K562 treated with DMSO at 1 percent for 48 hours (cell line): ENCODE results near the gene FKBP8. TPM values are rescaled to one million over a fixed set of nuclear protein-coding genes. Genes with fewer than 3 reads are reported as not detected.

Experiments used
- total RNA-seq: library from RNA; unstranded; fragments of 300-600 nt; gene quantifications from 2 replicates; pipeline ENCODE4 v1.2.3, GENCODE V29; 2022; ENCODE audit warnings: low replicate concordance; ENCODE audit errors: extremely low read depth

The FKBP8 gene
- 467 TPM in 1 of 2 replicates, not detected in the other for total RNA-seq

GRCh38 chr19:18542941-18543813, at the start of gene FKBP8:
FKBP8 (minus strand) TSS chr19:18543573; CDS start chr19:18541970, 1,603 bp downstream.

GRCh38 chr19:18588611-18589379, 45.4 kb upstream of the FKBP8 start, which contains the start of gene REX1BD:
REX1BD (plus strand) TSS chr19:18588798; CDS start chr19:18588802, 4 bp downstream.

GRCh38 chr19:18571564-18572344, 28.4 kb upstream of the FKBP8 start, which contains the start of gene UBA52:
UBA52 (plus strand) TSS chr19:18571857; CDS start chr19:18573301, 1,444 bp downstream.

GRCh38 chr19:18557411-18558201, 14.2 kb upstream of the FKBP8 start, which contains the start of gene KXD1:
KXD1 (plus strand) TSS chr19:18557870; CDS start chr19:18562057, 4,187 bp downstream.

GRCh38 chr19:18521692-18522123, 21.7 kb downstream of the FKBP8 start, which contains the start of gene ELL:
ELL (minus strand) TSS chr19:18522070; CDS start chr19:18522055, 15 bp downstream.

Other genes starting within 250 kb of the FKBP8 start
- not detected in 2 replicates for gene LSM4, start 220.5 kb downstream of the FKBP8 start, total RNA-seq
- gene PGPEP1, start 203.0 kb downstream of the FKBP8 start, total RNA-seq, result not detected in 2 replicates
- gene GDF15, start 157.4 kb downstream of the FKBP8 start, total RNA-seq, result 390 TPM in 1 of 2 replicates, not detected in the other
- gene LRRC25, start 146.0 kb downstream of the FKBP8 start, total RNA-seq, result not detected in 2 replicates
- gene SSBP4, start 124.2 kb downstream of the FKBP8 start, total RNA-seq, result not detected in 2 replicates
- gene ISYNA1, start 105.4 kb downstream of the FKBP8 start, total RNA-seq, result 948 TPM in 1 of 2 replicates, not detected in the other
- not detected in 2 replicates for gene ELL, start 21.5 kb downstream of the FKBP8 start, total RNA-seq
- gene KXD1, start 14.3 kb upstream of the FKBP8 start, total RNA-seq, result not detected in 2 replicates
- gene UBA52, start 28.3 kb upstream of the FKBP8 start, total RNA-seq, result 452 TPM in 1 of 2 replicates, not detected in the other
- gene REX1BD, start 45.2 kb upstream of the FKBP8 start, total RNA-seq, result not detected in 2 replicates
- gene CRLF1, start 63.2 kb upstream of the FKBP8 start, total RNA-seq, result not detected in 2 replicates
- not detected in 2 replicates for gene TMEM59L, start 69.3 kb upstream of the FKBP8 start, total RNA-seq
- not detected in 2 replicates for gene KLHL26, start 93.5 kb upstream of the FKBP8 start, total RNA-seq
- gene CRTC1, start 140.1 kb upstream of the FKBP8 start, total RNA-seq, result not detected in 2 replicates
- gene COMP, start 247.7 kb upstream of the FKBP8 start, total RNA-seq, result not detected in 2 replicates